GM18502 (cell line): Measurements from ENCODE around the gene ARL6IP1.
"Not testable (repeated sequence)": the region's sequence is repeated elsewhere in the genome, so short reads cannot be mapped to it uniquely, and the experiment has no call there.

Source experiments
- ATAC-seq: cut with Tn5 transposase; IDR thresholded peaks from one replicate; pipeline ENCODE4 v1.9.1; 2021; ENCODE audit warnings: mild to moderate bottlenecking; ENCODE audit not compliant: unreplicated experiment, poor library complexity

The ARL6IP1 gene

DNA sequence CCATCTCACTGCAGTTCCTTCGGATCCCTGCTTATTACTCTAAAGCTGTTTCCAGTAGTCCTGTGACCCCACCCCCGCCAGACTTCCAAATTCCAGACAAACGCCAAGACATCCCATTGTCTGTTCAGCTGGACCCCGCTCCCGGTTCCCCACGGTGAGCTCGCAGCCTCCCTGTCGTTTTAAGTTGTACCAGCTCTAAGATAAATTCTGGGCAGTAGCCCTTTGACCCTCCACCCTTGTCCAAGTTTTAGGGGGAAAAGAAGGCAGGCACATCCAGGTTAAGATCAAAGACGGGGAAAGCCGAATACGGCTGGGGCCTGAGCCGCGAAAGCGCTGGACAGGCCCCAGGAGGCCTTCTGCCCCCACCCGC lies 589 bp downstream of the ARL6IP1 start:
- ATAC-seq = no peak

DNA sequence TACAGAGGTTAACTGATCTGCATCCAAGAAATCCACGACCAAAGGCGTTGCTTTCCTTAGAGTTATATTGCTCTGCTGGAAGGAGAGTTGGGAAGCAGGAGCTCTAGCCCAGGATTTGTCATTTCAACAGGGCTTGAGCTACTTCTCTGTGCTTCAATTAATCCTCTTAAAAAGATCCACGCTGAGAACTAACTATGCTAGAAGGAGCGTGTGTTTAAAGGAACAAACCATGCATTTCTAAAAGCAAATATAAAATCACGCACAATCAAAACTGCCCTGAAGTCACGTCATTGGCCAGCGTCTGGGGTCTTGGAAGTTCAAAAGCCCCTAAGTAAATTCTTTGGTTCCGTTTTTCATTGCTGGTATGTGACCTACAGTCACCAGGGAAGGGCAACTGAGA lies 1.1 kb downstream of the ARL6IP1 start:
- ATAC-seq = no peak

DNA sequence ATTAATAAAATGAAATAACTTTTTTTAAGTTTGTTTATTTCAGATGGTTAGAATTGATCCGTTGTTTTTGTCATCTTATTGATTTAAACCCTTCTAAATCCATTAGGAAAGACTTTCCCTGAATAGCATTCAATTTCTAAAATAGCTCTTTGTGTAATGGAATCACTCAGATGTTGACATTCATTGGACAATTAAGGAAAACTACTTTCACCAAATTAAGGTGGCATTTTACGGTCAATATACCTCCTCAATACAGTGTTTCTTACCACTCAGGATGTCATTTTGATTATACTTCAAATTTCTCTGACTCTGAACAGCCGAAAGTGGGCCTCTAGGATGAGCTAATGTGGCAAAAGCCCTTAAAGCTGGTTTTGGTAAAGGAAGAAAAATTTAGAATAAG lies 1.8 kb downstream of the ARL6IP1 start:
- no peak for ATAC-seq

DNA sequence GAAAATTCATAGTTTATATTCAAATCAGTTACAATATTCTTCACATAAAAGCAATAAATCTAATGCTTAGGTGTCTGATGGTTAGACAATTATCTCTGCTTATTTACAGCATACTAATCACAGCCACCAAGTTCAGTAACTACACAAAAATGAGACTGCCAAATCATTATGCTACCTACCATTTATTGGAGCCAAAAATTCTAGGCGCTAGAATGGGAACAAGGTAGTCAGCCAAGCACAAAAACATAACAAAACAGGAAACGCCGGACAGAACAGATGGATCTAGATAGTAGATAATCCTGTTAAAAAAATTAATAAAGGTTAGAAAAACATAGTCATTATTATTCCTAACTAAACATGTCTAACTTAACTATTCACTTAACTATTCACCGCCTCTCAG lies 3.6 kb downstream of the ARL6IP1 start:
- ATAC-seq = no peak

DNA sequence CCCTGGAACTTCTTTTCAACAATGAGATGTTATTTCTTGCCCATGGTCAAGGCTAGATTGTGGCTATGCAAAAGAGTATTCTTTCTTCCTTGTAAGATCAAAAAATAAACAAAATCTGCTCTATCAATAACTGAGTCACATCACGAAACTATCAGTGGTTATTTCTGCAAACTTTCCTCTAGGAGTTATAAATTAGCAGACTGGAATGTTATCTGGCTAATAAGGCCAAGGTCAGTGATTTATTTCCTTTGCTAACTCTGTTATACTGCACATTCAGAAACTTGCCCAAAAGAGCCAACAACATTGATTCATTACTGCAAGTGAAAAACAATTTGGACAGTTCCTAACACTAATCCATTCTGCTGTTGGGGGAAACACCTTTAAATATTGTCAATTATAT lies 5.0 kb downstream of the ARL6IP1 start:
- no peak for ATAC-seq

DNA sequence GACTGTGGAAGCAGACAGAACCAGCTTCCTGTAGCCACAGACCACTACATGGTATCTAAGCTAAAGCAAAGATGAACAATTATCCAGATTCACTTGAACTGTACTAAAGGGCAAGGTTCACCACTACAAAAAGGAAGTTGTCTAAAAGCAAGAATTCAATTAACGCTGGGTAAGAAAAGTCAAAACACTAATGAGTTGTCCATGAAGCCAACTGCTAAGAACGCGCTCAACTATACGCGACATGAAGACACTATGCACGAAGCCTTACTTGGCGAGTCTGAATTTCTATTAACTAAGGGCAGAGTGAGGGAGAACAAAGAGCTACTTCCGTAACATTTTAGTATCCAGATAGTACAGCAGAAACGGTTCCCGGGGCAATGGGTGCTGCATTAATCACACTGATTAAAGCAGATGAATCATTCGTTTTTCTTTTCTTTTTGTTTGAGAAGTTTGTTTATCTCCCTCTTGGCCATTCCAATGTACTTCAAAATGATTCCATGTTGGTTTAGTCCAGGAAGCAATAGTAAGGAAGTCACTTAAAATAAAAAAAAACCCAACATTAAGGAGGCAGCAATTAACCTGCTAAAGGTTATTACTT lies 8.4 kb downstream of the ARL6IP1 start:
- no peak for ATAC-seq

DNA sequence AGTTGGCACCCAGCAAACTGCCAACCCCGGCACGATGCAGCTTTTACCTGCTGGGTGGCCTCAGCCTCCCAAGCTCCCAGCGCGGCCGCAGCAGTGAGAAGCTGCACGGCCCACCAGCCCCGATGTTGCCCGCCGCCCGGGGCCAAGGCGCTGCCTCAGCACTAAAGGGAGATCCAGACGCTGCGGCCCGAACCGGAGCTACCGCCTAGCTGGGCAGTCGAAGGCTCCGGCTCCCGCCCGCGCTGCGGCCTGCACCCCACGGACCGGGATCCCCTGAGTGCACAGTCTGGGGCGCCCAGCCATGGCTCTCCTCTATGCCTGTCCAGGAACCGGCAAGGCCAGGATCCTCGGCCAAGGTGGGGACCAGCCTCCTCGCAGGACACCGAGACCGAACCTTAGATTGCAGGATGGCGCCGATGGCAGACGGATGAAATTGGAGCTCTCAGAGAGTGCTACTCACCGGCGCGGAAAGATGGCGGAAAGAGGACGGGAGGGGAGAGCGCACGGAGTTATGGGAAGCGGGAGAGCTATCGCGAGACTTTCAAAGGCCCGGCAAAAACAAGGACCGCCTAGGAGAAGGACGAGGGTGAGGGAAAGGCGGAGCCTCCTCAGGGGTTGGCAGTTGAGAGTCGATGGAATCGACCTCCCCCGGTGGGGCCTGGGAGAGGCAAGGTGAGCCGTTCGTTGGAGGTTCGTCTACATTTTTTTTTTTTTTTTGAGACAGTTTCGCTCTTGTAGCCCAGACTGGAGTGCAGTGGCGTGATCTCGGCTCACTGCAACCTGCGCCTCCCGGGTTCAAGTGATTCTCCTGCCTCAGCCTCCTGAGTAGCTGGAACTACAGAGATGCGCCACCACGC lies 11.3 kb downstream of the ARL6IP1 start, which contains the start of gene RPS15A:
Gene RPS15A (minus strand): TSS at position 485 of the 857 bp plus-strand sequence. CDS start 1,221 bp downstream, outside the sequence.
- peak; percentile 85 for ATAC-seq

DNA sequence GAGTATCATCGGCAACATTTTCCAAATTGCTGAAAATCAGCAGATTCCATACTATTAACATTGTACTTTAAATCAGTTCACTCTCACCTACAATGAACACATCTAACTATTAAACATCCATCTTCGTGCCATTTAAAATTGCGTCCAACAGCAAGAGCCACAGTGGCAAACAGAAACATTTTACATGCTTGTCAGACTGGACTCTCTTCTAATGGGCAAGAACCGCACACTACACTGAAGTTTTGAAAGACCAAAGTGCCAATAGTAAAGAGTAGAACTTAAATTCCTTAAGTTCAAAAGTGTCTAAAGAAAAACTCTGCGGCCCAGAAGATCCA lies 11.9 kb downstream of the ARL6IP1 start:
- no peak for ATAC-seq

DNA sequence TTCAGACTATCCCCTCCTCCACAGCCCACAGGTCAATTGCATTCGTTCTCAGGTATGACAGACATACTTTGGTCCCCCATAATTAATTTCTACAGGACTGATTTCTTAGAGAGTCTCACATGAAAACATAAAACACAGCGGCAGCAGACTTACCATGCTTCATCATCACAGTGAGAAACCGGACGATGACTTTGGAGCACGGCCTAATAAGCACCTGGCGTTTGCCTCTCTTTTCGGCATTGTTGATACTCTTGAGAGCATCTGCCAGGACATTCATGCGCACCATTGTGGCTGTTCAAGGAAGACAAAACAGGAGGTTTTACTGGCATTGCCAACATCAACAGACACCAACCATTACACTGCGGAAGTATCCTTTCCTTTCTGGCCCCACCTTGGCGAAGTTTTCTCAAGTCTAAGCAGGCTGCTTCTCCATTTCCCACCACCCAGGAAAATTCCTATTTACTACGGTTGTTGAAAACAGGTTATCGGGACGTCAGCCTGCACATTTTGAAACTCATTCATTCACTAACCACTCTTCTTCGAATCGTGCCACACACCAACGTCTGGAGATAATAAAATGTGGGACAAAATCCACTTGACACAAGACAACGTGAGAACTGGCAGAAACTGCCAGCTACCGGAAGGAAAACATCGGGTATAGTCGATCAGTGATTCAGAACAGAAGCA lies 12.4 kb downstream of the ARL6IP1 start:
- ATAC-seq = no peak

DNA sequence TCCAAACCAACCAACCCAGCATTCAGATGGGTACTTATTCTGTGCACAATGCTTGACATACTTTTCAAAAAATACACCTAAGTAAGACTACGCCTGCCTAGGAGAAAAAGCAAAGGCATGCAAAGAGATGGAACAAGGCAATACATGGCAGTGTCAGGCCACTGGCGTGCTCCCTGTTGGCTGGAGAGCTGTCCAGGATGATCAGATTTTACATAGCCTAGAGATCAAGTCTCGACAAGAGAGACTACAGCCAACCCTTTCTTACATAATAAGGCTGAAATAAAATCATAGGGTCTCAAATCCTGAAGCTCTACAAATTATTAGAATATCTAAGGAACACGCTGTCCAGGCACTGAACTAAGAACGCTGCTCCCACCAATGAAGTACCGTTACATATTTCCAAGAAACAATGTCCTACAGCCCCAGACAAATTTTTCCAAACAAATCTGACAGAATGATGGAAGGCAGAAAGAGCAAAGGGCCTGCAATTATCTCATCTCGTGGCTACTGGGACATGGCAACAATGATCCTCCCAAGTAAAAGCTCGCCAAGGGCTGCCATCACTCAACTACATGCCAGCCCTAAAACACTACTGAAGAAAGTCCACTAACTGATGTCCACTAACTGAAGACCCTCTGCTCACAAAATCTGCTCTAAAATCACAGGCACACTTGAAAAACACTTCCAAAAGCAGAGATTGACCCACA lies 16.3 kb downstream of the ARL6IP1 start:
- no peak for ATAC-seq

DNA sequence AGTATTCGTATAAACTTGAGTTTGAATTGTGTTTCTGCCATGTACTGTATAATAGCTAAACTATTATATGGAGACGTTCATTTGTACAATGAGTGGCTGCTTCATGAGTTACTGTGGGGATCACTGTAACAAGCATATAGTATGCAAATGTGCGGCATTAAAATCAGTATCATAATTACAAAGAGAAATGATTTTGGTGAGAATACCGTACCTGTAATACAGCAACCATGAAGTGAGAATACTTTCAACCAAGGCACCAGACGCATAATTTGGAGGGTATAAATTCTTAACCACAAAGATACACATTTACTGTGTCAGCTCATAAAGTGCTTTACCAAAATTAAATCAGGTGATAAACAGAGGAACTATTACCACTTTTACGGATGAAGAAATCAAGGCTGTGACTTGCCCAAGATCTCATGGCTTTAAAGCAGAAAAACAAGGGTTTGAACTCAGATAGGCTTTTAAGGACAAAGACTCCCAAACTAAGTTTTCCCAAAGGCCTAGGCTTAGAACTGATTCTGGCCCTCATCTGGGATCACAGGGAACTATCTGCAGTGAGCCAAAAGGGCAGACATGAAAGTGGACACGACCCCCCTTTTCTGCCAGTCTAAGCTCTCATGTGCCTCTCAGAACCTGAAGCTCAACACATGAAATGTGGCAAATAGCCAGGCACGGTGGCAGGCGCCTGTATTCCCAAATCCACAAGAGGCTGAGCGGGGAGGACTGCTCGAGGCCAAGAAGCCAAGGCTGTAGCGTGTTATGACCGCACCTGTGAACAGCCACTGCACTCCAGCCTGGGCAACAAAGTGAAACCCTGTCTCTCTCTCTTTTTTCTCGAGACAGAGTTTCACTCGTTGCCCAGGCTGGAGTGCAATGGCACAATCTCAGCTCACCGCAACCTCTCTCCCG lies 17.7 kb downstream of the ARL6IP1 start:
- no peak for ATAC-seq

DNA sequence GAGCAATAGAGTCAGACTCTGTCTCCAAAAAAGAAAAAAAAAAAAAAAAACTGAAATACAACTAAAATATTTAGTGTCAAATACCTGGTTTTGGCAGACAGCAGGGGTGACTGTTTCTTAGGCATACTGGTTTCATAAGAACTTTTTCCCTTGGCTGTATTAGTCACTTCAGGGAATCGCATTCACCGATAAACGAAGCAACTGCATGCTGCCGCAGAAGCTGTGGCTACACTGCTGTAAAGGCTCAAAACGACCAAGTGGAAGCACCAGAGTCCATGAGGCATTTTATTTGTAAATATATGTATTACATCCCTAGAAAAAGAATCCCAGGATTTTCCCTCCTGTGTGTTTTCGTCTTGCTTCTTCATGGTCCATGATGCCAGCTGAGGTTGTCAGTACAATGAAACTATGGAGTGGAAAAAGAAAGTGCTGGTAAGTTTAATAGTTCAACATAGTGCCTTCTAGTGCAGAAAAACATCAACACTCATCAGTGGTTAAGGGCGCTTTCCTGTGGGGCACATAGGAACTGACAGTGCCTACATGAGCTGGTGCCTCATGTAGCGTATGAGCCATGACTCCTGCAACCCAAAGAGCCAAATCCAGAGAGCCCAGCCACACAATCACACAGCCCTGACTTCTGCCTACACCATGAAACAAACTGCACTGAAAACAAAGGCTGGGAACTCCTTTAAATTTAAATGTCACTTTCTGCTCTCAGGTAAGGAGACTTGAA lies 18.5 kb downstream of the ARL6IP1 start:
- ATAC-seq = no peak

DNA sequence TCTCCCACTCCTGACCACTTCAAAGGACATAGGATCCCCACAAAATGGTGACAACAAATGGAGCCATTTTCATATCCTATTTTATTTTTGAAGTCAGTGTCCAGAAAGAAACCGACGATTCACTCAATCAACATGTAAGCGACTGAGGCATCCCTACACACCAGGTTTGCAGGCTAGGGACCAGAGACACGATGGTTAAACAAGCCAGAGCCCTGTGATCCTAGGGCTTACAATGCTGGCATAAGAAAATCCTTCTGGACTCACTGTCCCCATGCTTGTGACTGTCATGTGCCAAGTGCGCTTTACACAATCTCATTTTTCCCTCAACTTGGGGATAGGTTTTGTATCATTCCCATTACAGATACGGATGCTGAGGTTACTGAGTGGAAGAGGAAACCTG lies 20.1 kb downstream of the ARL6IP1 start:
- not testable (repeated sequence) for ATAC-seq

DNA sequence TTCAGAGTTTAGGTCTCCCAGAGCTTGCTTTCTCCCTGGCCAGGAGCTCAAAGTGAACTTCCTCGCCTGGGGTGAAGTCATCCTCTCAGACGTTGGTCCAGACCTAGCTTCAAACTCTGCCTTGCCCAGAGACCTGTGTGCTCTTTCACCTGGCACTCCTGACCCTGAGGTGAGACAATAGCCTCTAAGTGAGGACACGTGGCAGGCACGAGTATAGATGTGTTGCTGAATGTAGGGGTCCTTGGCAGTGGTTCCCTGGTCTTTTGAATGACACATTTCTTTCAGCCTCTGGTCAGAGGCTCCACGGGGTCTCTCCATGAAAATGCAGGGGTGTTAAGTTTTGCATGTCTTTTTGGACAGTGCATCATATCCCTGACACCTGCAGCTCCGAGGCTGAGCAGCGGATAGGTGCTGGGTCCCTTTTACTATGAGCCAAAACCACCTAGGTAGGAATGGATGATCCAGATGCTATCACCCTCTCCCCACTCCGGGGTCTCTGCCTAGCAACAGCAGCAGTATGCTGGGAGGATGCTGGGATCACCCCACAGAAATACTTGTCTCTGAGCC lies 20.8 kb downstream of the ARL6IP1 start:
- ATAC-seq = not testable (repeated sequence)

DNA sequence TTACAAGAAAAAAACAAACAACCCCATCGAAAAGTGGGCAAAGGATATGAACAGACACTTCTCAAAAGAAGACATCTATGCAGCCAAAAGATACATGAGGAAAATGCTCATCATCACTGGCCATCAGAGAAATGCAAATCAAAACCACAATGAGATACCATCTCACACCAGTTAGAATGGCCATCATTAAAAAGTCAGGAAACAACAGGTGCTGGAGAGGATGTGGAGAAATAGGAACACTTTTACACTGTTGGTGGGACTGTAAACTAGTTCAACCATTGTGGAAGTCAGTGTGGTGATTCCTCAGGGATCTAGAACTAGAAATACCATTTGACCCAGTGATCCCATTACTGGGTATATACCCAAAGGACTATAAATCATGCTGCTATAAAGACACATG lies 23.7 kb downstream of the ARL6IP1 start:
- ATAC-seq = not testable (repeated sequence)

DNA sequence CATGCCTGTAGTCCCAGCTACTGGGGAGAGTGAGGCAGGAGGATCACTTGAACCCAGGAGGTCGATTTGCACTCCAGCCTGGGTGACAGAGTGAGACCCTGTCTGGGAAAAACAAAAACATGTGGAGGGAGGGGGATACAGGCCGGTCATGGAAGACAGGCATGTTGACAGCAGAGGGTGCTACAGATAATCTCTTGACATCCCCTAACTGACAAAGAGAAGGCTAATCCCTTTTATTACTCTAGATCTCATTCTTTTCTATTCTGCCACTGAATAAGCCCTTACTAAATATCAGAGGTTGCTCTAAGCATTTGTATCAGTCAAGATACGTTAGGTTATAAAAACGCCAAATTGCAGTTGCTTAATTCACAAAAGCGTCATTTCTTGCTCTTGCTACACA lies 25.0 kb downstream of the ARL6IP1 start:
- not testable (repeated sequence) for ATAC-seq

DNA sequence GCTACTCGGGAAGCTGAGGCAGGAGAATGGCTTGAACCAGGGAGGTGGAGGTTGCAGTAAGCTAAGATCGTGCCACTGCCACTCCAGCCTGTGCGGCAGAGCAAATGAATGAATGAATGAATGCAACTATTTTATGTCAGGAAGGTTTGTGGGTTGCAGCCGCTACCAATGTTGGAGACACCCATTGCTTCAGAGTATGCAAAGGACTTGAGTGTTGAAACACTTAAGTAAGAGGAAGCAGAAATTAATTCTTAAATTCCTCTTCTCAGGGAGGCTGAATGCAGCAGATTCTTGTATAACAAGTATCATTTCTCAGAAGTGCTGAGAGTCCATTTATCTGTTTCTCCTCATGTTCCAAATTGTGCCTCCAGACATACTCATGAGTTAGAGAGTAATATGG lies 26.7 kb downstream of the ARL6IP1 start:
- ATAC-seq = not testable (repeated sequence)

DNA sequence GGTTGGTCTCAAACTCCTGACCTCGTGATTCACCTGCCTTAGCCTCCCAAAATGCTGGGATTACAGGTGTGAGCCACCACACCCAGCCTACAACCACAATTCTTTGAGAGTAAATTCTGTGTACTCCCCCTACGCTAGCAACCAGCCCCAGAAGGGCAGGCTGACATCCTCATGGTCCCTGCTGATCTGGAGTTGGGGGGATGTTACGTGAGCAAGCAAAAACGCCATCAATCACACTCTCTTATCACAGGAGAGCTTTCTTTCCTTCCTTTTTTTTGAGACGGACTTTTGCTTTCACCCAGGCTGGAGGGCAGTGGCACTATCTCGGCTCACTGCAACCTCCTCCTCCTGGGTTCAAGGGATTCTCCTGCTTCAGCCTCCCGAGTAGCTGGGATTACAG lies 29.2 kb downstream of the ARL6IP1 start:
- not testable (repeated sequence) for ATAC-seq
